Nucleus accumbens (tissue), 56 donors: Measurements from ENCODE around the gene WDR89.
A peak's percentile ranks its signal among the peaks of the same experiment; 100 is the strongest.
"Not testable (repeated sequence)": the region's sequence is repeated elsewhere in the genome, so short reads cannot be mapped to it uniquely, and the experiment has no call there.

Experiments used
- DNase-seq, 56 donors: peaks; one replicate each; lab custom pipeline; 2025; lab: John Stamatoyannopoulos, UW

WDR89 gene

DNA sequence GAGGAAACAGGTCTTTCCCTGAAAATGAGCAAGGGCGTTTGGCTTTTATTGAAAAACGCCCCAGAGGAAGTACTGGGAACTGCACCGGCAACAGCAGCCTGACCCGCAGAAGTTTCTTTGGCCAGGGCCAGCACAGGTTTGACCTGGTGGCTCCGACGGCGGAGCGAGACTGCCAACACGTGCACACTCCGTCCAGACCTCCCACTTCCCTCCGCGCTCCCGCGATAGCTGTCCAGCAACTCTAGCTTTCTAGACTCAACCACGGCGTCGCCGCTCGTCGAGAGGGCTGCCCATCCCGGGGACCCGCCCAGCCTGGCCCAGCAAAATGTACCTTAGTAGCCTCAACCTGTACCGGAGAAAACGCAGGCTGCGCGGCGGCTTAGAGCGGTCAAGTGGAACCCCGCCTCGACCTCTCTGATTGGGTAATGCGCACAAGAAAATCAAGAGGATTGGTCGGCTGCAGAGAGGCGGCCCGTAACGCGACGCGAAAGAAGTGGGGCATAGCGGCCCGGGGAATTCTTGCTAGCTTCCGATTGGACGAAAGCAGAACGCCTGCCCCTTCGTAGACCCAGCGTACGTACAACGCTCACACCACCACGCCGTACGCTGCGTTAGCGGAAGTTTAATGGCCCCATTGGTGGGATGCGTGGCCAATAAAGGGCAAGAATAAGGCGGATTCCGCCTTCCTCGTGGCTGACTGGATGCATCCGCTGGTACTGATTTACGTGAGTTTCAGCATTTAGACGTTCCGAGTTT, at the start of gene WDR89:
TSS of gene WDR89 (minus strand) at position 399 of the 756 bp plus-strand sequence. CDS start 41,929 bp downstream, outside the sequence.
- DNase-seq = peak; percentile 82 to 99 (median 98)

- no peak for DNase-seq
Measured at GRCh38 chr14:63689132-63689531, 47.5 kb upstream of the WDR89 start.

- DNase-seq = no peak
Measured at GRCh38 chr14:63686926-63687325, 45.3 kb upstream of the WDR89 start.

DNA sequence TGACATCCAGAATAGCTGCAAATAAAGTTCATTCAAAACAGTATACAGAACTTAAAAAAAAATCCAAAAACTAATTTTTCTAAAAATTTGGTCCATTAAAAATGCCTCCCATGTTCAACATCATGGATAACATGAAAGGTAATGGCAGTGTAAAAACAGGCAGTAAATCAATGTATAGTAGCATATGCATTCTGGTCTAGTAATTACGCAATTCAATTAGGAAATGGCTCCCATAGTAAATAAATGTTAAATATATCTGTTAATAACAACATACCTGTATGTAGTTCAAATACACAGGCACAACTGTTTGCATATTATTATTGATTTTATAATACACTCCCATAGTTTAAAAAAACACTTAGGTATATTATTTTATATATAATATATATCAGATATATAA, 43.7 kb upstream of the WDR89 start:
- no peak for DNase-seq

GRCh38 chr14:63682727-63683593, 41.3 kb upstream of the WDR89 start:
- DNase-seq = no peak

DNA sequence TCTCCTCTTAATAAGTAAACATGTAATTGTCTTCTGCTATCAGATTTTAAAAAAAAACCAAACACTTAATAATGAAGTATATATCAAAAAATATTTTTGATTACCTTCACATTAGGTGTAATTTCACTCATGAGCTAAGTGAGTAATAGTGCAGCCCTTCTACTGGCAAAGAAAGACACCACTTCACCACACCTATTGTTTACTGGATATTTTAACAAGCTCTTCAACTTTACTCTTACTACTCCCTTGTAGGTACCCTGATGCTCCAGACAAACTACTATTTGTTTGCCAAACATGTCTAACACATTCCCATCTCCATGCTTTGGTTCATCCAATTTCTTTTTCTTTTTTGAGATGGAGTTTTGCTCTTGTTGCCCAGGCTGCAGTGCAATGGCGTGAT, 36.9 kb upstream of the WDR89 start:
- no peak for DNase-seq

DNA sequence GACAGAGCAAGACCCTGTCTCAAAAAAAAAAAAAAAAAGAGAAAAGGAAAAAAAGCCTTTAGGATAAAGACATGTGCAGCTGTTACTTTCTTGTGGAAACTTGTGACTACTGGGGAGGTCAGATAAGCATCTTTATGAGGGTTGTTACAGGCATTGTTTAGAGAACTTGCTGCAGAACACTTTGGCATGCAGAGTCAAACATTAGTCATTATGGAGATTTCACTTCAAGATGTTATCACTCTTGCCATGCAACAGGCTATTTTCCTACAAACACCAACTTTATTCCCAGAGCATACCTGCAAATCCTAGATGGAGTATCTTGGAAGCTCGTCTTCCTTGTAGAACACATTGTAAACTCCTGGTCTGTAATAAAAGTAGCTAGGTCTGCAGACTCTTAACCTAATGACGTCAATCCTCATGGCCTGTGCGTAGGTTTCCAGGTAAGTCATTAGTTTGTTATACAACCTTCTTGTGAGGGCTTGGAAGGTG, 36.3 kb upstream of the WDR89 start:
- no peak for DNase-seq

GRCh38 chr14:63676615-63677014, 34.9 kb upstream of the WDR89 start:
- DNase-seq = no peak

- DNase-seq = no peak
Measured at GRCh38 chr14:63673886-63674497, 32.3 kb upstream of the WDR89 start.

DNA sequence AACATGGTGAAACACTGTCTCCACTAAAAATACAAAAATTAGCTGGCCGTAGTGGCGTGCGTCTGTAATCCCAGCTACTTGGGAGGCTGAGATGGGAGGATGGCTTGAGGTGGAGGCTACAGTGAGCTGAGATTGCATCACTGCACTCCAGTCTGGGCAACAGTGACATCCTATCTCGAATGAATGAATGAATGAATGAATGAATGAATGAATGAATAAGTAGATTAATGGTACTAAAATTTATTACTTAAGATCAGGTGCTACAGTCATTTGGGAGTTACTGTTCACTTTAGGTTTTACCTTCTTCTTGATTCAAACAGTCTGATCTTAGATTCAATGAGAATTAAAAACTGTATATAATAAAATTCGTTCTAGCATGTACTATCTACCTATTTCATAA, 31.6 kb upstream of the WDR89 start:
- no peak for DNase-seq

- DNase-seq = no peak
Measured at GRCh38 chr14:63672417-63673180, 30.9 kb upstream of the WDR89 start.

GRCh38 chr14:63671987-63672386, 30.3 kb upstream of the WDR89 start:
- DNase-seq = no peak

DNA sequence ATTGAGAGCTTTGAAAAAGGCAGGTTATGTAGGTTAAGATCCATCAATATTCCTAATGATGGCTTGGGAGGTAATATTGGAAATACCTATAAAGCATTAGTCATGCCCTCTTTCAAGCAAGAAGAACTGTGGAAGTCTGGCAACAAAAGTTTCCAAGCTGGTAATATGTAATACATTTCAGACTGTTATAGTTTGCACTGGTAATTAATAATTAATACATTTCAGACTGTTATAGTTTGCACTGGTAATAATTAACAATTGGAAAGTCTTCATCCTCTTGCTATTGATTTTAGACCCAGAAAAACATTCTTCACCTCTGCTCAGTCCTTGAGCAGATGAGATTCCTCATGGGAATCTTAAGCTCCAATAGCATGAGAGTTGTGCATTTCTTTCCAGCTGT, 29.0 kb upstream of the WDR89 start:
- no peak for DNase-seq

- DNase-seq = no peak
Measured at GRCh38 chr14:63666335-63666734, 24.7 kb upstream of the WDR89 start.

- DNase-seq = peak in 1 of 56 donors; percentile 2
Measured at GRCh38 chr14:63663428-63664341, 22.0 kb upstream of the WDR89 start.

- no peak for DNase-seq
Measured at GRCh38 chr14:63662776-63663175, 21.1 kb upstream of the WDR89 start.

DNA sequence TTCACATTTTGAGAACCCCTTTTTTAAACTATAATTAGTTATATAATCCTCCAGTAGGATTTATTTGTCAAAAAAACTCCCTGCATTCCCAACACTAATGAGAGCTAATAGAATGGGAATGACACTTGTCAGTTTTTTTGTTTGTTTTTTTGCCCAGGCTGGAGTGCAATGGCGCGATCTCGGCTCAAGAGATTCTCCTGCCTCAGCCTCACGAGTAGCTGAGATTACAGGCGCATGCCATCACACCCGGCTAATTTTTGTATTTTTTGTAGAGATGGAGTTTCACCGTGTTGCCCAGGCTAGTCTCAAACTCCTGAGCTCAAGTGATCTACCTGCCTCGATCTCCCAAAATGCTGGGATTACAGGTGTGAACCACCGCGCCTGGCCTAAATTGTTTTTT, 20.2 kb upstream of the WDR89 start:
- DNase-seq = not testable (repeated sequence)

DNA sequence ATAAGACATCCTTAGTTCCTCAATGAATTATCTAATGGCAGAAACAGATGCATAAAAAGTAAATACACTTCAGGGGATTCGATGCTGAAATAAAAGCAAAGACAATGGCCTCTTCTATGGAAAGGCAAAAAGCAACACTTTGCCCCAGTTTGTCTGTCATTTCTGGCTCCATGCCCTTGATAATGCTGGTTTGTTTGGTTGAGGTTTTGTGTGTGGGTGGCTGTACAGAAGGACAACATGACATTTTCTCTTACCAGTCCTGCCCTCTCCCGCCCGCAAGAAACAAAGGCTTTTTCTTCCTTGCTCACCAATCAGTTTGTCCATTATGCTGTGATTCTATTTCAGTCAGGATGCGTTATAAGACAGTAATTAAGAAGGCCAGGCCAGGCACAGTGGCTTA, 18.1 kb upstream of the WDR89 start:
- DNase-seq = peak in 45 of 56 donors; percentile 5 to 77 (median 51)

- no peak for DNase-seq
Measured at GRCh38 chr14:63656194-63656593, 14.5 kb upstream of the WDR89 start.
